Neural progenitor cell (in vitro differentiated cells): ENCODE results near the gene CRACR2B.

ENCODE experiments used
- EZH2 ChIP-seq: fragments of 200-600 bp; sonication (generic); IDR thresholded peaks from 2 replicates; pipeline ENCODE4 v1.6.1; 2017; ENCODE audit warnings: antibody characterized with exemption, mild to moderate bottlenecking, moderate library complexity
- EZH2phosphoT487 ChIP-seq: fragments of 200-600 bp; sonication (generic); IDR thresholded peaks from 2 replicates; pipeline ENCODE4 v1.6.1; 2017; ENCODE audit warnings: antibody characterized with exemption
- TF ChIP-seq, protein P1 (sequence below): fragments of 200-600 bp; sonication (generic); IDR thresholded peaks from 2 replicates; pipeline ENCODE4 v1.5.1; 2017; ENCODE audit warnings: antibody characterized with exemption, mild to moderate bottlenecking

DNA sequence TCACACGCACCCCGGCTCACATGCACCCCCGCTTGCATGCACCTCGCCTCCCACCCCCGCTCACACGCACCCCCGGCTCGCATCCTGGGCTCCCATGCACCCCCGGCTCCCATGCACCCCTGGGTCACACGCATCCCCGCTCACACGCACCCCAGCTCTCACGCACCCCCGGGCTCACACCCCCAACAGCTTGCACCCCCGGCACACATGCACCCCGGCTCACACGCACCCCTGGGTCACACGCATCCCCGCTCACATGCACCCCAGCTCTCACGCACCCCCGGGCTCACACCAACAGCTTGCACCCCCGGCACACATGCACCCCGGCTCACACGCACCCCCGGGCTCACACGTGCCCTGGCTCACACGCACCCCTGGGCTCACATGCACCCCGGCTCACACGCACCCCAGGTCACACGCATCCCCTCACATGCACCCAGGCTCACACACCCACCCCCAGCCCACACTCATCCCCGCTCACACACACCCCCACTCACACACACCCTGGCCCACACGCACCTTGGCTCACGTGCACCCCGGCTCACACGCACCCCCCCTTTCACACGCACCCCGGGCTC lies 31.1 kb downstream of the CRACR2B start:
- TF ChIP-seq, protein P1, sequence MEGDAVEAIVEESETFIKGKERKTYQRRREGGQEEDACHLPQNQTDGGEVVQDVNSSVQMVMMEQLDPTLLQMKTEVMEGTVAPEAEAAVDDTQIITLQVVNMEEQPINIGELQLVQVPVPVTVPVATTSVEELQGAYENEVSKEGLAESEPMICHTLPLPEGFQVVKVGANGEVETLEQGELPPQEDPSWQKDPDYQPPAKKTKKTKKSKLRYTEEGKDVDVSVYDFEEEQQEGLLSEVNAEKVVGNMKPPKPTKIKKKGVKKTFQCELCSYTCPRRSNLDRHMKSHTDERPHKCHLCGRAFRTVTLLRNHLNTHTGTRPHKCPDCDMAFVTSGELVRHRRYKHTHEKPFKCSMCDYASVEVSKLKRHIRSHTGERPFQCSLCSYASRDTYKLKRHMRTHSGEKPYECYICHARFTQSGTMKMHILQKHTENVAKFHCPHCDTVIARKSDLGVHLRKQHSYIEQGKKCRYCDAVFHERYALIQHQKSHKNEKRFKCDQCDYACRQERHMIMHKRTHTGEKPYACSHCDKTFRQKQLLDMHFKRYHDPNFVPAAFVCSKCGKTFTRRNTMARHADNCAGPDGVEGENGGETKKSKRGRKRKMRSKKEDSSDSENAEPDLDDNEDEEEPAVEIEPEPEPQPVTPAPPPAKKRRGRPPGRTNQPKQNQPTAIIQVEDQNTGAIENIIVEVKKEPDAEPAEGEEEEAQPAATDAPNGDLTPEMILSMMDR: no peak
- TF ChIP-seq EZH2phosphoT487: no peak
- TF ChIP-seq EZH2: no peak
